Pancreas (tissue), 10 donors: Measurements from ENCODE around the gene MDFIC2. TPM values are rescaled to one million over a fixed set of nuclear protein-coding genes. Genes with fewer than 3 reads are reported as not detected.
A peak's percentile ranks its signal among the peaks of the same experiment; 100 is the strongest.
"Not testable (repeated sequence)": the region's sequence is repeated elsewhere in the genome, so short reads cannot be mapped to it uniquely, and the experiment has no call there.

Source experiments
- ATAC-seq, 4 donors: fragments of 200-7000 bp; cut with Tn5 transposase; one replicate each; pipeline versions ENCODE4 v1.8.0 to v1.9.1; 2020; ENCODE audit warnings: mild to moderate bottlenecking in 4 of 4, moderate library complexity in 4 of 4
- DNase-seq, 6 donors: peaks; one replicate each; pipeline ENCODE4 v3.0.0-alpha.2; 2020
- FAIRE-seq: peaks from 2 replicates; lab custom pipeline; 2012; peaks lifted over from hg19 to GRCh38; lab: Jason Lieb, UNC
- H3K27ac ChIP-seq, 4 donors: fragments of 200-600 bp; sonication (generic); 1 replicate in 3 of 4; 2 replicates in 1 of 4; pipeline versions ENCODE4 v1.5.0 to v1.8.0; 2020
- H3K27me3 ChIP-seq, 4 donors: fragments of 200-600 bp; one replicate each; pipeline ENCODE4 v1.8.0; 2021
- H3K36me3 ChIP-seq, 3 donors: fragments of 200-600 bp; sonication (generic) in 1 of 3; one replicate each; pipeline versions ENCODE4 v1.5.0 to v1.8.0; 2020 to 2021
- H3K4me1 ChIP-seq, 3 donors: fragments of 200-600 bp; one replicate each; pipeline ENCODE4 v1.8.0; 2021
- H3K4me3 ChIP-seq, 4 donors: fragments of 200-600 bp; sonication (generic) in 2 of 4; one replicate each; pipeline versions ENCODE4 v1.5.0 to v1.8.0; 2020 to 2021
- H3K9me3 ChIP-seq, 4 donors: fragments of 200-600 bp; one replicate each; pipeline ENCODE4 v1.8.0; 2021
- WGBS, 2 donors: extraction: QIAGEN DNeasy Blood & Tissue Kit; methylation state at CpG; one replicate each; pipeline ENCODE4 v1.1.7; 2013; 5-methylcytosine and 5-hydroxymethylcytosine counted together
- intact Hi-C, 3 donors: fragments of 100-400 bp; cut with DNase I; formaldehyde crosslinking; loops; one replicate each; pipeline versions ENCODE4 v1.11.1 to v1.14.2; 2022
- polyA plus RNA-seq, 2 donors: library from polyadenylated mRNA; stranded (reverse); fragments of 200-250 nt; gene quantifications; one replicate each; pipeline ENCODE4 v1.2.3, GENCODE V29; 2013
- total RNA-seq, 6 donors: library from RNA; stranded (reverse); fragmentation: NEBNext Ultra II Directional in 4 of 6; extraction: Animal tissue kit (Norgen Biotek cat#: 25700) in 4 of 6; gene quantifications; one replicate each; pipeline versions ENCODE4 v1.2.1 to v1.2.4, GENCODE V29; 2021 to 2023
- TF ChIP-seq, protein P1 (sequence below), 4 donors: fragments of 200-600 bp; sonication (generic) in 3 of 4; IDR thresholded peaks; one replicate each; pipeline versions ENCODE4 v1.5.0 to v1.8.0; 2021; ENCODE audit warnings: antibody characterized with exemption in 4 of 4
- donor health status: healthy with polysubstance abuse.
- donor health status: DM: no; HTN: no; CAD: no; lungs with moderate emphysema.
- donor health status: DM: no; HTN: no; CAD: no.
- donor health status: control.
- donor health status: control.
- donor health status: Bipolar disorder and iron deficiency.
- donor health status: DM: yes; HTN: yes; CAD: no.
- donor health status: DM: no; HTN: no; CAD: no.
- donor health status: DM: no; HTN: no; CAD: no.
- donor health status: DM: yes; HTN: yes; CAD: no.

Gene MDFIC2
- total and polyA plus RNA-seq, 8 donors, result not detected

DNA sequence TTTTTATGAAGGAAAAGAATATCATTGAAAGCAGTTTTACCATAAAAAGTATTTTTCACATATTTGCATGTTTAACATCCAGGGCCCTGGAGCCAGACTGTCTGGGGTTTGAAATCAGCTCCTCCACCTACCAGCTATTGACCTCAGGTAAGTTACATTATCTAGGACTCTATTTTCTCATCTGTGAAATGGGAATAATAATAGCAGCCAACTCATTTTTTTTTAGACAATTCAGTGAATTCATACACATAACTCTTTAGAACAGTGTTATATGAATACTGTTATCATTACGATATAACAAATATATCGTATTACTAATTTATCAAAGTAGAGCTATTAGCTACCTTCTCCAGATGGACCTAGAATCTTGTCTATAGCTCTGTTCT is 21.3 kb downstream of the MDFIC2 start:
- Histone ChIP-seq H3K36me3 (no peaks in the 10 kb centered on the region), H3K4me1 (no peaks in the 10 kb centered on the region), H3K27ac (no peak overlapping the region), H3K9me3 (no peaks in the 10 kb centered on the region), H3K27me3 (no peaks in the 10 kb centered on the region), H3K4me3 (no peak overlapping the region)
- ATAC-seq (no peak), FAIRE-seq (no peak), DNase-seq (no peak)
- WGBS, 2 donors, result 88 to 95% methylated on average over 2 of the region's 2 CpGs
- TF ChIP-seq, protein P1, sequence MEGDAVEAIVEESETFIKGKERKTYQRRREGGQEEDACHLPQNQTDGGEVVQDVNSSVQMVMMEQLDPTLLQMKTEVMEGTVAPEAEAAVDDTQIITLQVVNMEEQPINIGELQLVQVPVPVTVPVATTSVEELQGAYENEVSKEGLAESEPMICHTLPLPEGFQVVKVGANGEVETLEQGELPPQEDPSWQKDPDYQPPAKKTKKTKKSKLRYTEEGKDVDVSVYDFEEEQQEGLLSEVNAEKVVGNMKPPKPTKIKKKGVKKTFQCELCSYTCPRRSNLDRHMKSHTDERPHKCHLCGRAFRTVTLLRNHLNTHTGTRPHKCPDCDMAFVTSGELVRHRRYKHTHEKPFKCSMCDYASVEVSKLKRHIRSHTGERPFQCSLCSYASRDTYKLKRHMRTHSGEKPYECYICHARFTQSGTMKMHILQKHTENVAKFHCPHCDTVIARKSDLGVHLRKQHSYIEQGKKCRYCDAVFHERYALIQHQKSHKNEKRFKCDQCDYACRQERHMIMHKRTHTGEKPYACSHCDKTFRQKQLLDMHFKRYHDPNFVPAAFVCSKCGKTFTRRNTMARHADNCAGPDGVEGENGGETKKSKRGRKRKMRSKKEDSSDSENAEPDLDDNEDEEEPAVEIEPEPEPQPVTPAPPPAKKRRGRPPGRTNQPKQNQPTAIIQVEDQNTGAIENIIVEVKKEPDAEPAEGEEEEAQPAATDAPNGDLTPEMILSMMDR (IDR thresholded peaks at IDR 0.05), result no peak
- intact Hi-C loops, result no loop called here

DNA sequence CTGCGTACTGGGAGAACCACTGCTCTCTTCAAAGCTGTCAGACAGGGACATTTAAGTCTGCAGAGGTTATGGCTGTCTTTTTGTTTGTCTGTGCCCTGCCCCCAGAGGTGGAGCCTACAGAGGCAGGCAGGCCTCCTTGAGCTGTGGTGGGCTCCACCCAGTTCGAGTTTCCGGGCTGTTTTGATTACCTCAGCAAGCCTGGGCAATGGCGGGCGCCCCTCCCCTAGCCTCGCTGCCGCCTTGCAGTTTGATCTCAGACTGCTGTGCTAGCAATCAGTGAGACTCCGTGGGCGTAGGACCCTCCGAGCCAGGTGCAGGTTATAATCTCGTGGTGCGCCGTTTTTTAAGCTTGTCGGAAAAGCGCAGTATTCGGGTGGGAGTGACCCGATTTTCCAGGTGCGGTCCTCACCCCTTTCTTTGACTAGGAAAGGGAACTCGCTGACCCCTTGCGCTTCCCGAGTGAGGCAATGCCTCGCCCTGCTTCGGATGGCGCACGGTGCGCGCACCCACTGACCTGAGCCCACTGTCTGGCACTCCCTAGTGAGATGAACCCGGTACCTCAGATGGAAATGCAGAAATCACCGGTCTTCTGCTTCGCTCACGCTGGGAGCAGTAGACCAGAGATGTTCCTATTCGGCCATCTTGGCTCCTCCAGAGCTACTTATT is 21.9 kb downstream of the MDFIC2 start:
- H3K27ac ChIP-seq, H3K36me3 ChIP-seq, H3K4me3 ChIP-seq, intact Hi-C loops, DNase-seq, H3K27me3 ChIP-seq, H3K4me1 ChIP-seq, H3K9me3 ChIP-seq, FAIRE-seq, ATAC-seq: not testable (repeated sequence)
- 82 to 91% methylated on average over 29 to 32 of the region's 32 CpGs for WGBS, 2 donors

- ATAC-seq, result no peak
- Histone ChIP-seq H3K27ac (no peak overlapping the region), H3K4me1 (no peaks in the 10 kb centered on the region), H3K9me3 (no peaks in the 10 kb centered on the region), H3K4me3 (no peak overlapping the region), H3K27me3 (no peaks in the 10 kb centered on the region), H3K36me3 (no peaks in the 10 kb centered on the region)
- no peak for DNase-seq
- no peak for FAIRE-seq
- TF ChIP-seq, protein P1 (IDR thresholded peaks at IDR 0.05), result no peak
- intact Hi-C loops, result no loop called here
- WGBS, 2 donors, result 76 to 84% methylated on average over 2 of the region's 2 CpGs
These were observed 30.8 kb downstream of the MDFIC2 start for GRCh38 chr3:70281663-70282062.

DNA sequence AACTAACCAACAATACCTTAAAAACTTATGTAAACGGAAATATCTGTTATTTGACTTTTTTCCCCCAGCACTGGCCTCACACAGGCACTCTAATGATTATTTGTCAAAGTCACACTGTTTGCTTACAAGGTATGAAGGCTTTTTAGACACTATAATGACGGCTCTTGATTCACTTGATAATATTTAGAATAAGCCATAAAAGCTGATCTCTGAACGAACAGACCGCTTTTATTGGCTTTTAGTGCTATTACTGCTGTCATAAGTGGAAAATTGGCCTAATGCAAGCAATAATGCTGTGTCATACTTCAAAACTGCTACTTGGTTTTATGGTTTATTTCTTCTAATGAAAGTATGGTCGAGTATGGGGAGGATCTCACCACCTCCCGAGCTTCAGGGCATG is 35.1 kb downstream of the MDFIC2 start:
- TF ChIP-seq, protein P1 (IDR thresholded peaks at IDR 0.05), result no peak
- DNase-seq (no peak), FAIRE-seq (no peak), ATAC-seq (peak in 3 of 4 donors; percentile 46 to 89 (median 69))
- Histone ChIP-seq H3K4me3 (no peak overlapping the region), H3K9me3 (no peaks in the 10 kb centered on the region), H3K27ac (no peak overlapping the region), H3K36me3 (no peaks in the 10 kb centered on the region), H3K4me1 (no peaks in the 10 kb centered on the region), H3K27me3 (no peaks in the 10 kb centered on the region)
- intact Hi-C loops, result no loop called here
- WGBS, 2 donors, result 27% methylated on average over 6 of the region's 6 CpGs

DNA sequence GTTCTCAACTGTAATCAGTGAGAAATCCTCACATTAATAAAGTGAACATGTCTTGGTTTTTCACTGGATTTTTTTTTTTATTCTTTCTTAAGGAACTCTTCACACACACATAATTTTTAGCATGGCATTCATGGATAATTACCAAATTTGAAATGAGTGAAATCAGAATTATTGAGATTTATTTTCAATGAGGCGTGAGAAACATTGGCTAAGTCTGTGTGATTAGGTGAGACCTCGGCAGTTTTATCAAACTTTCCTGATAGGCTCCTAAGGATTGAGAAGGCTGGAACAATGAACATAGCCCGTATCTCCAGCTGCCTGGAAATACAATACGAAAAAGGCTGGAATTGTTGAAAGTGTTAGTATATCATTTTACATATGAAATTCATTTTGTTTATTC is 35.5 kb downstream of the MDFIC2 start:
- no peak for DNase-seq
- H3K36me3 ChIP-seq, result no peaks in the 10 kb centered on the region
- TF ChIP-seq, protein P1 (IDR thresholded peaks at IDR 0.05), result no peak
- H3K4me3 ChIP-seq, result no peak overlapping the region
- ATAC-seq, result peak in 3 of 4 donors; percentile 25 to 56 (median 34)
- H3K27me3 ChIP-seq, result no peaks in the 10 kb centered on the region
- H3K27ac ChIP-seq, result no peak overlapping the region
- no peaks in the 10 kb centered on the region for H3K9me3 ChIP-seq
- no peak for FAIRE-seq
- no peaks in the 10 kb centered on the region for H3K4me1 ChIP-seq
- WGBS, 2 donors, result 29 to 37% methylated on average over 4 of the region's 4 CpGs
- intact Hi-C loops, result no loop called here
